Measurements from ENCODE around the gene FASTK.
"Not testable (repeated sequence)": the region's sequence is repeated elsewhere in the genome, so short reads cannot be mapped to it uniquely, and the experiment has no call there.

The FASTK gene

GRCh38 chr7:151032936-151033863 lies 47.4 kb downstream of the FASTK start:
- no peak for DNase-seq

DNA sequence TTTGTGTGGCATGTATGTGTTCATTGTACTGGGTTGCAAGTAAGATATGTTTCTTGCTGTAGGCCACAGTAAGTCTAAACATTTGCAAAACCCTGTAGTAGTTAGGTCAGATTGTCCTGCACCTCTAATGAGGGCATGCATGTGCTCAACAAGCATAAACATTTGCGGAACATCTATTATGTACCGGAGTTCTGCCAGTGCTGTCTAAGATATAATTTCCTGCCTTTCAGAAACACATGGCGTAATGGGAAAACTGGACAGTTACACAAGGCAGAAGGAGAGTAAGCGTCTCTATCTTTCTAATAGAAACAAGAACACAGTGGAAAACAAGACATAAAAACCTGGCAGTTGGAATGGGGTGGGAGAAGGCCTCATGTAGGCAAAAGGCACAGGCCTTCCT lies 49.6 kb downstream of the FASTK start:
- DNase-seq, result no peak

- DNase-seq, result no peak
These were observed 51.6 kb downstream of the FASTK start for GRCh38 chr7:151028948-151029501.

DNA sequence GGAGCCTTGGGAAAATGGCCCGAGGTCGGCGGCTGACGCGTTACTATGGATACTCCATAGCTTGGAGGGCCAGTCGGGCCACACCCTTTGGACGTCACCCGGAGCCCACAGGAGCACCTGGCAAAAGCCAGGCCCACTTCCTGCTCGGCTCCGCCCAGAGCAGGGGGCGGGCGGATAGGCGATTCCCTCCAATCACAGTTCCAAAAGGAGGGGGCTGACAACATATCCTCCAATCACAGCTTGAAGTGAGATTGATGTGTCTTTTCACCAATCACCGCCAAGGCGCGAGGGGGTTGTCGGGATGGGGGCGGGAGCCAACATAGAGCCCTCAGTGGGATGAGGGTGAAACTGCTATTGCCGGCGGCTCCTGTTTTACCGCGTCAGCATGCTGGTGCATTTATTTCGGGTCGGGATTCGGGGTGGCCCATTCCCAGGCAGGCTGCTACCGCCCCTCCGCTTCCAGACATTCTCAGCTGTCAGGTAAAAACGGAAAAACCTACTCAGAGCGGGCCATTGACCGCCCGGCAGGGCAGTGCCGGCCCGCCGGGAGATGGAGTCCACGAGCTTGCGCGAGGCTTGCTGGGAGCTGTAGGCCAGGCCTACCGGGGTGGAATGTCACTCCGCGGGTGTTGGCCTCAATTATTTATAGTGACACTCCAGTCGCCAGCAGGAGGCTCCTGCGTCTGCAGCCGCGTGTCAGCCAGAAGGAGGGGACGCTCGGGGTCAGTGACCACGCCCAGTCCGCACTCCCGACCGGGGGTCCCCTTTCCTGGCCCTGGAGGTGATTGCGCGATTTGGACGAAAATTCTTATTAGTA lies 52.3 kb downstream of the FASTK start, which contains the start of gene ABCB8:
Gene ABCB8 (plus strand): TSS at position 320 of the 817 bp plus-strand sequence. CDS start 66 bp downstream, at position 386.
- peak; percentile 84 to 99 (median 96) for DNase-seq

DNA sequence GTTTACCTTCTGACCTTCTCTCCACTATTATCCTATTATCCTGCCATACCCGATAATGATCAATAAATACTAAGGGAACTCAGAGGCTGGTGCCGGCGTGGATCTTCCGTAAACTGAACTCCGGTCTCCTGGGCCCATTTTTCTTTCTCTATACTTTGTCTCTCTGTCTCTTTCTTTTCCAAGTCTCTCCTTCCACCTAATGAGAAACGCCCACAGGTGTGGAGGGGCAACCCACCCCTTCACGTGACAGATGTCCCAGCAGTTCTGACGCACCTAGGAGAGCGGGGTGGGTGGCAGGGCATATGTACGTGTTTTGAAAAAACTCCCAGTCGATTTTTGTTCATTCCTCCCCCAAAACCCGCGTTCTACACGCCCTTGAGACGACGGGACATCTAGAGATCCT lies 52.9 kb downstream of the FASTK start:
- DNase-seq, result not testable (repeated sequence)

GRCh38 chr7:151026771-151027727 lies 53.6 kb downstream of the FASTK start:
- DNase-seq, result not testable (repeated sequence)

All from anterior cingulate cortex (tissue), 58 donors.